ENCODE measurements around the gene TPCN1. TPM values are rescaled to one million over a fixed set of nuclear protein-coding genes. Genes with fewer than 3 reads are reported as not detected.

Gene TPCN1
- total RNA-seq, 1 experiment from 2014 or later = 43.0 TPM

GRCh38 chr12:113207613-113208040 is 13.6 kb upstream of the TPCN1 start:
- H3K9me3 Mint-ChIP-seq (ENCODE audit: unreplicated experiment) = no peaks in the 10 kb centered on the region
- no peaks in the 10 kb centered on the region for H3K36me3 Mint-ChIP-seq (ENCODE audit: insufficient read depth, unreplicated experiment)
- no peak for DNase-seq (ENCODE audit: unreplicated experiment)
- no peak for TF ChIP-seq CTCF (IDR thresholded peaks at IDR 0.05; ENCODE audit: unreplicated experiment)
- BruUV-seq (replicated peaks) = no TSS peak
- no peak overlapping the region for H3K27ac Mint-ChIP-seq (ENCODE audit: low read depth, unreplicated experiment)
- no peaks in the 10 kb centered on the region for H3K27me3 Mint-ChIP-seq (ENCODE audit: insufficient read depth, unreplicated experiment)
- H3K4me1 Mint-ChIP-seq (ENCODE audit: insufficient read depth, unreplicated experiment) = no peaks in the 10 kb centered on the region
- intact Hi-C loops (cut with micrococcal nuclease) = no loop called here
- H3K4me3 Mint-ChIP-seq (ENCODE audit: unreplicated experiment) = no peak overlapping the region
- ChIA-PET POLR2A (no interaction called here), CTCF (interaction anchor here (0.7 kb wide), 1 partner anchor 33 kb away, joined by 3 read pairs; no protein-coding TSS in a partner anchor)

GRCh38 chr12:113208041-113208934 is 13.0 kb upstream of the TPCN1 start:
- DNase-seq (ENCODE audit: unreplicated experiment) = no peak
- no TSS peak for BruUV-seq (replicated peaks)
- H3K36me3 Mint-ChIP-seq (ENCODE audit: insufficient read depth, unreplicated experiment) = no peaks in the 10 kb centered on the region
- no peak overlapping the region for H3K4me3 Mint-ChIP-seq (ENCODE audit: unreplicated experiment)
- no peak for TF ChIP-seq CTCF (IDR thresholded peaks at IDR 0.05; ENCODE audit: unreplicated experiment)
- intact Hi-C loops (cut with micrococcal nuclease) = no loop called here
- H3K4me1 Mint-ChIP-seq (ENCODE audit: insufficient read depth, unreplicated experiment) = no peaks in the 10 kb centered on the region
- ChIA-PET POLR2A (no interaction called here), CTCF (interaction anchor here (0.7 to 0.9 kb wide), 2 partner anchors 9 to 34 kb away, joined by 3 to 4 read pairs; no protein-coding TSS in a partner anchor)
- no peaks in the 10 kb centered on the region for H3K9me3 Mint-ChIP-seq (ENCODE audit: unreplicated experiment)
- no peaks in the 10 kb centered on the region for H3K27me3 Mint-ChIP-seq (ENCODE audit: insufficient read depth, unreplicated experiment)
- H3K27ac Mint-ChIP-seq (ENCODE audit: low read depth, unreplicated experiment) = no peak overlapping the region

- H3K4me1 Mint-ChIP-seq (ENCODE audit: insufficient read depth, unreplicated experiment) = peaks cover 15% of the 10 kb centered on the region
- no peaks in the 10 kb centered on the region for H3K9me3 Mint-ChIP-seq (ENCODE audit: unreplicated experiment)
- CTCF ChIA-PET = interaction anchor here (0.6 kb wide), 1 partner anchor 80 kb away, joined by 3 read pairs; no protein-coding TSS in a partner anchor
- TF ChIP-seq CTCF (IDR thresholded peaks at IDR 0.05; ENCODE audit: unreplicated experiment) = no peak
- intact Hi-C loops (cut with micrococcal nuclease) = no loop called here
- POLR2A ChIA-PET = interaction anchor here (0.9 to 1.3 kb wide), 2 partner anchors 11 to 14 kb away, joined by 3 to 4 read pairs; no protein-coding TSS in a partner anchor
- no peak overlapping the region for H3K4me3 Mint-ChIP-seq (ENCODE audit: unreplicated experiment)
- no TSS peak for BruUV-seq (replicated peaks)
- no peaks in the 10 kb centered on the region for H3K36me3 Mint-ChIP-seq (ENCODE audit: insufficient read depth, unreplicated experiment)
- no peak overlapping the region for H3K27ac Mint-ChIP-seq (ENCODE audit: low read depth, unreplicated experiment)
- no peak for DNase-seq (ENCODE audit: unreplicated experiment)
- no peaks in the 10 kb centered on the region for H3K27me3 Mint-ChIP-seq (ENCODE audit: insufficient read depth, unreplicated experiment)
Measured at GRCh38 chr12:113211160-113211559, 10.1 kb upstream of the TPCN1 start.

DNA sequence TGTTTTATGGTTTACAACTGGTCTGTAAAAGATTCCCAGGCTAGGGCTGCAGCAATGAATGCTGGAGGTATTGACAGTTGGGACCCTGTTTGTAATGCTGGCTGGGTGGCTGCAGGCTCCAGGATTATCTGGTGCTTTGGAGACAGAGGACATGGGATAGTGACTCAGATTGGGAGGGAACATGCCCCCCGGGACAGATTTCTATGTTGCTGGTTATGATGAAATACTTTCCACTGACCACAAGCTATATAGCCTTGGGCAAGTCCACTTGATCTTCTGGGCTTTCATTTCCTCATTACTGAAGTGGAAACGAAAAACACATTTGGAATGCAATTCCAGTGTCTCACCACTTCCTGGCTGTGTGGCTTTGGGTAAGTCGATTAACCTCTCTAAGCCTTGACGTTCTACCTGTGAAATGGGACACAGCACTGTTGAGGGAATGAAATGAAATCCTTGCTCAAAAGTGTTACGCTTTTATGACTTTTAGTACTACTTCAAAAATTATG is 6.3 kb upstream of the TPCN1 start:
- intact Hi-C loops (cut with micrococcal nuclease) = no loop called here
- Mint-ChIP-seq H3K27ac (ENCODE audit: low read depth, unreplicated experiment) (peak overlapping the region; percentile 73), H3K4me3 (ENCODE audit: unreplicated experiment) (peak overlapping the region; percentile 19), H3K27me3 (ENCODE audit: insufficient read depth, unreplicated experiment) (no peaks in the 10 kb centered on the region), H3K4me1 (ENCODE audit: insufficient read depth, unreplicated experiment) (peaks cover 25% of the 10 kb centered on the region), H3K36me3 (ENCODE audit: insufficient read depth, unreplicated experiment) (no peaks in the 10 kb centered on the region), H3K9me3 (ENCODE audit: unreplicated experiment) (no peaks in the 10 kb centered on the region)
- BruUV-seq (replicated peaks) = no TSS peak
- ChIA-PET POLR2A (interaction anchor here (0.6 to 1.0 kb wide), 3 partner anchors 9 to 14 kb away, joined by 3 read pairs; no protein-coding TSS in a partner anchor), CTCF (no interaction called here)
- peak; percentile 95 for DNase-seq (ENCODE audit: unreplicated experiment)
- no peak for TF ChIP-seq CTCF (IDR thresholded peaks at IDR 0.05; ENCODE audit: unreplicated experiment)
